Ascending aorta (tissue), 2 donors: ENCODE results near the gene AGAP2. TPM values are rescaled to one million over a fixed set of nuclear protein-coding genes. Genes with fewer than 3 reads are reported as not detected.
"Not testable (repeated sequence)": the region's sequence is repeated elsewhere in the genome, so short reads cannot be mapped to it uniquely, and the experiment has no call there.

Experiments
- DNase-seq, 2 donors: peaks; one replicate each; pipeline ENCODE4 v3.0.0-alpha.2; 2019; ENCODE audit warnings: low spot score in 2 of 2
- H3K27ac ChIP-seq, 2 donors: fragments of 200-600 bp; sonication (generic); one replicate each; pipeline ENCODE4 v1.5.1; 2016 to 2017; ENCODE audit warnings: mild to moderate bottlenecking in 1 of 2
- H3K27me3 ChIP-seq: fragments of 200-600 bp; sonication (generic); one replicate; pipeline ENCODE4 v1.5.1; 2017
- H3K36me3 ChIP-seq, 2 donors: fragments of 200-600 bp; sonication (generic); one replicate each; pipeline ENCODE4 v1.5.1; 2016
- H3K4me1 ChIP-seq, 2 donors: fragments of 200-600 bp; sonication (generic); one replicate each; pipeline ENCODE4 v1.5.1; 2016 to 2017; ENCODE audit warnings: mild to moderate bottlenecking in 1 of 2
- H3K4me3 ChIP-seq, 2 donors: fragments of 200-600 bp; sonication (generic); one replicate each; pipeline ENCODE4 v1.5.1; 2016 to 2017; ENCODE audit warnings: mild to moderate bottlenecking in 1 of 2
- H3K9me3 ChIP-seq, 2 donors: fragments of 200-600 bp; sonication (generic); one replicate each; pipeline ENCODE4 v1.5.1; 2016
- intact Hi-C: fragments of 100-400 bp; cut with DNase I; formaldehyde crosslinking; loops from one replicate; pipeline ENCODE4 v1.15.1; 2023
- total RNA-seq: library from RNA; depleted of rRNA; stranded (reverse); fragments of >200 nt; gene quantifications from one replicate; pipeline ENCODE4 v1.1.0, GENCODE V29; 2016
- TF ChIP-seq, protein P1 (sequence below), 3 experiments: fragments of 200-600 bp in 2 of 3; fragments of 450-650 bp in 1 of 3; sonication (generic) in 2 of 3; IDR thresholded peaks; one replicate each; pipeline ENCODE4 v1.5.1; 2016 to 2019; ENCODE audit warnings: antibody characterized with exemption in 3 of 3, mild to moderate bottlenecking in 1 of 3, moderate library complexity in 1 of 3

The AGAP2 gene
- total RNA-seq, 1 donor from 2014 or later: 11.5 TPM

DNA sequence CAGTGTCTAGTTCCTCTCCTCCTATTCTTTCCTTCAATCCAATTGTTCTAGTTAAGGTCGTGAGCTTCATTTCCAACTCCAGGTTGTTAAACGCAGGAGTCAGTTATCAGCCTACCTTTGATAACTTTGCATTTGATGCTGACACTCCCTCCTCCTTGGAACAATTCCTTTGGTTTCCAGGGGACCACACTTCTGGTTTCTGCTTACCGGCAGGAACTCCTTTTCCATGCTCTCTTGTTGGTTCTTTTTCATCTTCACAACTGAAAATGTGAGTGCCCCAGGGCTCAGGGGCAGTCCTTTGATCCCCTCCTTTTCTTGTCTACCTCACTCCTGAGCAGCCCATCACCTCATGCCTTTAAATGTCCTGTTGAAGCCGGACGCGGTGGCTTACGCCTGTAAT is 38.8 kb upstream of the AGAP2 start:
- intact Hi-C loops: no loop called here
- Histone ChIP-seq H3K27me3 (no peaks in the 10 kb centered on the region), H3K4me3 (no peak overlapping the region), H3K9me3 (no peaks in the 10 kb centered on the region), H3K4me1 (peaks cover 2 to 11% of the 10 kb centered on the region in 2 donors), H3K36me3 (peaks cover 0 to 13% of the 10 kb centered on the region in 2 donors), H3K27ac (no peak overlapping the region)
- no peak for DNase-seq
- TF ChIP-seq, protein P1, sequence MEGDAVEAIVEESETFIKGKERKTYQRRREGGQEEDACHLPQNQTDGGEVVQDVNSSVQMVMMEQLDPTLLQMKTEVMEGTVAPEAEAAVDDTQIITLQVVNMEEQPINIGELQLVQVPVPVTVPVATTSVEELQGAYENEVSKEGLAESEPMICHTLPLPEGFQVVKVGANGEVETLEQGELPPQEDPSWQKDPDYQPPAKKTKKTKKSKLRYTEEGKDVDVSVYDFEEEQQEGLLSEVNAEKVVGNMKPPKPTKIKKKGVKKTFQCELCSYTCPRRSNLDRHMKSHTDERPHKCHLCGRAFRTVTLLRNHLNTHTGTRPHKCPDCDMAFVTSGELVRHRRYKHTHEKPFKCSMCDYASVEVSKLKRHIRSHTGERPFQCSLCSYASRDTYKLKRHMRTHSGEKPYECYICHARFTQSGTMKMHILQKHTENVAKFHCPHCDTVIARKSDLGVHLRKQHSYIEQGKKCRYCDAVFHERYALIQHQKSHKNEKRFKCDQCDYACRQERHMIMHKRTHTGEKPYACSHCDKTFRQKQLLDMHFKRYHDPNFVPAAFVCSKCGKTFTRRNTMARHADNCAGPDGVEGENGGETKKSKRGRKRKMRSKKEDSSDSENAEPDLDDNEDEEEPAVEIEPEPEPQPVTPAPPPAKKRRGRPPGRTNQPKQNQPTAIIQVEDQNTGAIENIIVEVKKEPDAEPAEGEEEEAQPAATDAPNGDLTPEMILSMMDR (IDR thresholded peaks at IDR 0.05): no peak

DNA sequence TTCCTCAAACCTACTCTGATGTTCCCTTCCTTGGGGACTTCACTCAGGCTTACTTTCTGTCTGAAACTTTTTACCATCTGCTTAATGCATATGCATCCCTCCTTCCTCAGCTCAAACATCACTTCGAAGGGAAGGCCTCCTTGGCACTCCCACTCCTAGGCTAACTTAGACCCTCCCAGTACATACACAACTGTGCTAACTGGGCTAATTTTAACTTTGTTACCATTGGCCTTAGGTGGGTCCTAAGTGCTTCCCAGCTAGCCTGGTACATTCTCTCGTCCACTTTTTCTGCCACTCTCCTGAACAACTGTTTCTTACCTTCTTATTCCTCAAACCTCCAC is 37.7 kb upstream of the AGAP2 start:
- Histone ChIP-seq H3K4me3 (no peak overlapping the region), H3K36me3 (peaks cover 0 to 13% of the 10 kb centered on the region in 2 donors), H3K4me1 (peaks cover 2 to 10% of the 10 kb centered on the region in 2 donors), H3K27me3 (no peaks in the 10 kb centered on the region), H3K9me3 (no peaks in the 10 kb centered on the region), H3K27ac (no peak overlapping the region)
- TF ChIP-seq, protein P1 (IDR thresholded peaks at IDR 0.05): no peak
- intact Hi-C loops: no loop called here
- DNase-seq: no peak

- peaks cover 0 to 13% of the 10 kb centered on the region in 2 donors for H3K36me3 ChIP-seq
- intact Hi-C loops: no loop called here
- no peaks in the 10 kb centered on the region for H3K9me3 ChIP-seq
- no peak for DNase-seq
- no peak overlapping the region for H3K27ac ChIP-seq
- no peak overlapping the region for H3K4me3 ChIP-seq
- H3K27me3 ChIP-seq: no peaks in the 10 kb centered on the region
- peaks cover 2 to 15% of the 10 kb centered on the region in 2 donors for H3K4me1 ChIP-seq
- TF ChIP-seq, protein P1 (IDR thresholded peaks at IDR 0.05): no peak
Measured at GRCh38 chr12:57775563-57776246, 37.2 kb upstream of the AGAP2 start.

- H3K4me3 ChIP-seq: no peak overlapping the region
- H3K9me3 ChIP-seq: no peaks in the 10 kb centered on the region
- peaks cover 2 to 15% of the 10 kb centered on the region in 2 donors for H3K4me1 ChIP-seq
- DNase-seq: no peak
- TF ChIP-seq, protein P1 (IDR thresholded peaks at IDR 0.05): no peak
- peaks cover 0 to 13% of the 10 kb centered on the region in 2 donors for H3K36me3 ChIP-seq
- H3K27ac ChIP-seq: no peak overlapping the region
- no peaks in the 10 kb centered on the region for H3K27me3 ChIP-seq
- intact Hi-C loops: no loop called here
Measured at GRCh38 chr12:57775044-57775443, 36.5 kb upstream of the AGAP2 start.

DNA sequence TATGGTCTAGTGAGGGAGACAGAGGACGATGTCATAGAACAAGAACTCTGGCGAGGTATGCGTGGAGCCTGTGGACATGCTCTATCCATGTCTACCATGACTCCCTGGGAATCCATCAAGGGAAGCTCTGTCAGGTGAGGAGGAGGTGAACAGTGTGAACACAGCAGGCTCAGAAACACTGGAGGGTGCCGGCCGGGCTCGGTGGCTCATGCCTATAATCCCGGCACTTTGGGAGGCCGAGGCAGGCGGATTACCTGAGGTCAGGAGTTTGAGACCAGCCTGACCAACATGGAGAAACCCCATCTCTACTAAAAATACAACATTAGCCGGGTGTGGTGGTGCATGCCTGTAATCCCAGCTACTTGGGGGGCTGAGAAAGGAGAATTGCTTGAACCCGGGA is 36.1 kb upstream of the AGAP2 start:
- H3K27me3 ChIP-seq, H3K27ac ChIP-seq, intact Hi-C loops, H3K4me3 ChIP-seq, H3K9me3 ChIP-seq: not testable (repeated sequence)
- Histone ChIP-seq H3K4me1 (peaks cover 2 to 15% of the 10 kb centered on the region in 2 donors), H3K36me3 (peaks cover 0 to 12% of the 10 kb centered on the region in 2 donors)
- DNase-seq: peak in 1 of 2 donors; percentile 56

DNA sequence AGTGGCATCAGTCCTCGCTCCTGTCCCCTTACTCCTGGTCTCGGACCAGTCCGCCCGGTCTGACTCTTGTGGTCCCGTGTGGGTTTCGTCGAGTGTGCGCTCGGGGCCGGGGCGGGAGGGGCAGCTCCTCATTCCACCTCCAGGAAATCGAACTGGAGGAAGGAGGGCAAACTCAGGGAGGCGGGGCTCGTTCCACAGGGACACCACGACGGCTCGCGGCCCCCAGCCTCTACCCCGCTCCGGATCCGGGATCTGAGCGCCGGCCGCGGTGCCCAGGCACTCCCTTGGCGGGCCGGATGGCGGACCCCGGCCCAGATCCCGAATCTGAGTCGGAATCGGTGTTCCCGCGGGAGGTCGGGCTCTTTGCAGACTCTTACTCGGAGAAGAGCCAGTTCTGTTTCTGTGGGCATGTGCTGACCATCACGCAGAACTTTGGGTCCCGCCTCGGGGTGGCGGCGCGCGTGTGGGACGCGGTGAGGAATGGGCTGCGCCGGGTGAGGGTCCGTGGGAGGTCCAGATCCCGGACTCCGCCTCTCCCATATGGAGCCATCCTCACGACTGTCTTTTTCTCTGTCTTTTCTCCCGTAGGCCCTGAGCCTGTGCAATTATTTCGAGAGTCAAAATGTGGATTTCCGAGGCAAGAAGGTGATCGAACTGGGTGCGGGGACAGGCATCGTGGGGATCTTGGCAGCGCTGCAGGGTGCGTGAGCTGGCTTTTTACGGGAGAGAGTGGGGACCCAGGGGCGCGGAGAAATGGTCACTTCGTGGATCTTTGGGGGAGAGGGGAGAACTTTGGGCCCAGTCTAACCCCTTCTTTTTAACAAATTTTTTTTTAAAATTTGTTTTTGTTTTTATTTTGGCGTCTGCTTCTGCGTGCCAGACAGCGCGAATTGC is 34.1 kb upstream of the AGAP2 start, which contains the start of gene EEF1AKMT3:
EEF1AKMT3 (plus strand) TSS at position 186 of the 894 bp plus-strand sequence; CDS start at position 297, 111 bp downstream.
- Histone ChIP-seq H3K4me3 (peak within 1 kb of the TSS; percentile 80 to 83), H3K4me1 (peaks cover 2 to 15% of the 10 kb centered on the region in 2 donors), H3K36me3 (peaks cover 0 to 11% of the 10 kb centered on the region in 2 donors), H3K9me3 (no peaks in the 10 kb centered on the region), H3K27me3 (no peaks in the 10 kb centered on the region), H3K27ac (peak within 1 kb of the TSS; percentile 90 to 94)
- intact Hi-C loops: no loop called here
- peak in 1 of 2 donors; percentile 85 for DNase-seq
- TF ChIP-seq, protein P1 (IDR thresholded peaks at IDR 0.05): no peak
